GM18505 (cell line): ENCODE data around the gene TRAF3IP1.

Source experiments
- ATAC-seq: cut with Tn5 transposase; IDR thresholded peaks from one replicate; pipeline ENCODE4 v1.9.1; 2021; ENCODE audit not compliant: unreplicated experiment
- POLR2A ChIP-seq: IDR thresholded peaks from 4 replicates; pipeline ENCODE4 v1.6.1; 2011; ENCODE audit warnings: borderline replicate concordance; ENCODE audit not compliant: insufficient read depth, insufficient read length; ENCODE audit errors: extremely low read depth

Gene TRAF3IP1

GRCh38 chr2:238336151-238336550, 15.8 kb downstream of the TRAF3IP1 start:
- no peak for ATAC-seq
- TF ChIP-seq POLR2A: no peak

GRCh38 chr2:238336793-238337444, 16.6 kb downstream of the TRAF3IP1 start:
- no peak for ATAC-seq
- no peak for TF ChIP-seq POLR2A

GRCh38 chr2:238337846-238338245, 17.5 kb downstream of the TRAF3IP1 start:
- no peak for ATAC-seq
- no peak for TF ChIP-seq POLR2A

- no peak for ATAC-seq
- TF ChIP-seq POLR2A: no peak
Observed at GRCh38 chr2:238338710-238339394, 18.5 kb downstream of the TRAF3IP1 start.

GRCh38 chr2:238339395-238339780, 19.1 kb downstream of the TRAF3IP1 start:
- ATAC-seq: no peak
- no peak for TF ChIP-seq POLR2A

- no peak for ATAC-seq
- TF ChIP-seq POLR2A: no peak
Observed at GRCh38 chr2:238339814-238340213, 19.5 kb downstream of the TRAF3IP1 start.

- no peak for TF ChIP-seq POLR2A
- ATAC-seq: no peak
Observed at GRCh38 chr2:238341536-238341935, 21.2 kb downstream of the TRAF3IP1 start.

GRCh38 chr2:238344035-238344434, 23.7 kb downstream of the TRAF3IP1 start:
- ATAC-seq: no peak
- TF ChIP-seq POLR2A: no peak

- TF ChIP-seq POLR2A: no peak
- no peak for ATAC-seq
Observed at GRCh38 chr2:238344517-238344916, 24.2 kb downstream of the TRAF3IP1 start.

- TF ChIP-seq POLR2A: no peak
- no peak for ATAC-seq
Observed at GRCh38 chr2:238345297-238345968, 25.1 kb downstream of the TRAF3IP1 start.

GRCh38 chr2:238346544-238346943, 26.2 kb downstream of the TRAF3IP1 start:
- TF ChIP-seq POLR2A: no peak
- no peak for ATAC-seq

- ATAC-seq: no peak
- TF ChIP-seq POLR2A: no peak
Observed at GRCh38 chr2:238350150-238350897, 30.0 kb downstream of the TRAF3IP1 start.

GRCh38 chr2:238351315-238351714, 31.0 kb downstream of the TRAF3IP1 start:
- TF ChIP-seq POLR2A: no peak
- no peak for ATAC-seq
